OCI-LY1 (cell line): ENCODE data around the gene PRSS38.

ENCODE experiments used
- H2AFZ ChIP-seq: fragments of 200-600 bp; sonication (generic), shearing (Covaris generic); 2 replicates; pipeline ENCODE4 v1.6.0; 2014; ENCODE audit warnings: antibody characterized with exemption, mild to moderate bottlenecking, low read length
- H3F3A ChIP-seq: fragments of 200-600 bp; sonication (generic), shearing (Covaris generic); 2 replicates; pipeline ENCODE4 v1.6.0; 2014; ENCODE audit warnings: mild to moderate bottlenecking, antibody characterized with exemption, low read length, moderate library complexity; ENCODE audit not compliant: insufficient read depth
- H3K27ac ChIP-seq: fragments of 200-600 bp; sonication (generic); 2 replicates; pipeline ENCODE4 v1.5.1; 2014; ENCODE audit warnings: low read length, mixed run types, mild to moderate bottlenecking, low read depth; ENCODE audit not compliant: poor library complexity, severe bottlenecking
- H3K27me3 ChIP-seq: fragments of 200-600 bp; sonication (generic); 2 replicates; pipeline ENCODE4 v1.6.0; 2014; ENCODE audit warnings: antibody characterized with exemption, mild to moderate bottlenecking, low read length, moderate library complexity; ENCODE audit not compliant: insufficient read depth
- H3K36me3 ChIP-seq: fragments of 200-600 bp; sonication (generic); 2 replicates; pipeline ENCODE4 v1.6.1; 2014; ENCODE audit warnings: mild to moderate bottlenecking, antibody characterized with exemption, low read length, moderate library complexity, mixed read lengths; ENCODE audit not compliant: insufficient read depth
- H3K4me1 ChIP-seq: fragments of 200-600 bp; sonication (generic); 2 replicates; pipeline ENCODE4 v1.5.1; 2014; ENCODE audit warnings: mild to moderate bottlenecking, low read length, moderate library complexity; ENCODE audit not compliant: insufficient read depth, severe bottlenecking
- H3K4me2 ChIP-seq: fragments of 200-600 bp; sonication (generic), shearing (Covaris generic); 2 replicates; pipeline ENCODE4 v1.6.1; 2014; ENCODE audit warnings: low read length
- H3K4me3 ChIP-seq: fragments of 200-600 bp; sonication (generic); 2 replicates; pipeline ENCODE4 v1.5.1; 2014; ENCODE audit warnings: low read length, low read depth, mild to moderate bottlenecking, mixed read lengths; ENCODE audit not compliant: poor library complexity, severe bottlenecking
- H3K79me2 ChIP-seq: fragments of 200-600 bp; shearing (Covaris generic); 2 replicates; pipeline ENCODE4 v1.6.1; 2016; ENCODE audit warnings: mixed run types, low read length, mixed read lengths; ENCODE audit not compliant: insufficient read depth
- H3K9ac ChIP-seq: fragments of 200-600 bp; sonication (generic), shearing (Covaris generic); 2 replicates; pipeline ENCODE4 v1.6.1; 2014; ENCODE audit warnings: mild to moderate bottlenecking, low read length, mixed read lengths
- H3K9me2 ChIP-seq: fragments of 200-600 bp; sonication (generic), shearing (Covaris generic); 2 replicates; pipeline ENCODE4 v1.6.1; 2014; ENCODE audit warnings: low read depth, mild to moderate bottlenecking, low read length, mixed read lengths
- H3K9me3 ChIP-seq: fragments of 200-600 bp; shearing (Covaris generic); 2 replicates; pipeline ENCODE4 v1.6.1; 2014; ENCODE audit warnings: low read length, mixed read lengths
- H4K20me1 ChIP-seq: fragments of 200-600 bp; sonication (generic), shearing (Covaris generic); 2 replicates; pipeline ENCODE4 v1.6.0; 2016; ENCODE audit warnings: mild to moderate bottlenecking, low read length; ENCODE audit not compliant: insufficient read depth
- CTCF ChIP-seq: fragments of 200-600 bp; sonication (generic), shearing (Covaris generic); IDR thresholded peaks from 2 replicates; pipeline ENCODE4 v1.5.1; 2017; ENCODE audit warnings: mild to moderate bottlenecking, antibody characterized with exemption, low read length, moderate library complexity, mixed read lengths
- EZH2 ChIP-seq: fragments of 200-600 bp; sonication (generic), shearing (Covaris generic); IDR thresholded peaks from 2 replicates; pipeline ENCODE4 v1.8.0; 2017; ENCODE audit warnings: borderline replicate concordance, mixed run types, mild to moderate bottlenecking, antibody characterized with exemption, low read length, moderate library complexity, mixed read lengths

Gene PRSS38

GRCh38 chr1:227823537-227823936 is 8.1 kb downstream of the PRSS38 start:
- Histone ChIP-seq H3K9ac (no peak overlapping the region), H4K20me1 (no peaks in the 10 kb centered on the region), H3K4me2 (no peak overlapping the region), H3K9me2 (no peaks in the 10 kb centered on the region), H3K36me3 (no peaks in the 10 kb centered on the region), H3K4me1 (no peaks in the 10 kb centered on the region), H3K27me3 (no peaks in the 10 kb centered on the region; the same call in 1 of the 2 replicates), H3F3A (no peaks in the 10 kb centered on the region), H3K27ac (no peak overlapping the region), H3K9me3 (no peaks in the 10 kb centered on the region), H3K4me3 (no peak overlapping the region), H3K79me2 (no peaks in the 10 kb centered on the region), H2AFZ (no peak overlapping the region)
- TF ChIP-seq EZH2 (no peak), CTCF (no peak)

GRCh38 chr1:227824204-227824603 is 8.7 kb downstream of the PRSS38 start:
- H3K4me1 ChIP-seq: no peaks in the 10 kb centered on the region
- no peaks in the 10 kb centered on the region for H4K20me1 ChIP-seq
- H3K9ac ChIP-seq: no peak overlapping the region
- H3F3A ChIP-seq: no peaks in the 10 kb centered on the region
- H3K9me2 ChIP-seq: no peaks in the 10 kb centered on the region
- no peaks in the 10 kb centered on the region for H3K79me2 ChIP-seq
- no peaks in the 10 kb centered on the region; the same call in 1 of the 2 replicates for H3K27me3 ChIP-seq
- no peak overlapping the region for H3K27ac ChIP-seq
- TF ChIP-seq CTCF: no peak
- no peak for TF ChIP-seq EZH2
- no peak overlapping the region for H3K4me2 ChIP-seq
- H3K9me3 ChIP-seq: no peaks in the 10 kb centered on the region
- H2AFZ ChIP-seq: no peak overlapping the region
- H3K36me3 ChIP-seq: no peaks in the 10 kb centered on the region
- no peak overlapping the region for H3K4me3 ChIP-seq

- H3F3A ChIP-seq: no peaks in the 10 kb centered on the region
- TF ChIP-seq CTCF (no peak), EZH2 (no peak)
- H3K79me2 ChIP-seq: no peaks in the 10 kb centered on the region
Observed at GRCh38 chr1:227828786-227829185, 13.3 kb downstream of the PRSS38 start.

More at GRCh38 chr1:227828786-227829185, 13.3 kb downstream of the PRSS38 start:
- no peaks in the 10 kb centered on the region; the same call in 1 of the 2 replicates for H3K27me3 ChIP-seq
- no peak overlapping the region for H2AFZ ChIP-seq
- no peak overlapping the region for H3K9ac ChIP-seq
- no peaks in the 10 kb centered on the region for H3K9me2 ChIP-seq
- no peaks in the 10 kb centered on the region for H4K20me1 ChIP-seq
- no peaks in the 10 kb centered on the region for H3K4me1 ChIP-seq
- no peak overlapping the region for H3K4me3 ChIP-seq
- H3K4me2 ChIP-seq: no peak overlapping the region
- no peaks in the 10 kb centered on the region for H3K9me3 ChIP-seq
- H3K36me3 ChIP-seq: no peaks in the 10 kb centered on the region
- no peak overlapping the region for H3K27ac ChIP-seq
